SH-SY5Y (cell line): ENCODE data around the gene TEX19.

ENCODE experiments used
- GATA2 ChIP-seq: IDR thresholded peaks from 2 replicates; pipeline ENCODE4 v1.6.1; 2011; ENCODE audit warnings: mild to moderate bottlenecking, low read depth, low read length
- GATA3 ChIP-seq: IDR thresholded peaks from 2 replicates; pipeline ENCODE4 v1.6.1; 2011; ENCODE audit warnings: low read depth, mild to moderate bottlenecking, low read length, moderate library complexity

DNA sequence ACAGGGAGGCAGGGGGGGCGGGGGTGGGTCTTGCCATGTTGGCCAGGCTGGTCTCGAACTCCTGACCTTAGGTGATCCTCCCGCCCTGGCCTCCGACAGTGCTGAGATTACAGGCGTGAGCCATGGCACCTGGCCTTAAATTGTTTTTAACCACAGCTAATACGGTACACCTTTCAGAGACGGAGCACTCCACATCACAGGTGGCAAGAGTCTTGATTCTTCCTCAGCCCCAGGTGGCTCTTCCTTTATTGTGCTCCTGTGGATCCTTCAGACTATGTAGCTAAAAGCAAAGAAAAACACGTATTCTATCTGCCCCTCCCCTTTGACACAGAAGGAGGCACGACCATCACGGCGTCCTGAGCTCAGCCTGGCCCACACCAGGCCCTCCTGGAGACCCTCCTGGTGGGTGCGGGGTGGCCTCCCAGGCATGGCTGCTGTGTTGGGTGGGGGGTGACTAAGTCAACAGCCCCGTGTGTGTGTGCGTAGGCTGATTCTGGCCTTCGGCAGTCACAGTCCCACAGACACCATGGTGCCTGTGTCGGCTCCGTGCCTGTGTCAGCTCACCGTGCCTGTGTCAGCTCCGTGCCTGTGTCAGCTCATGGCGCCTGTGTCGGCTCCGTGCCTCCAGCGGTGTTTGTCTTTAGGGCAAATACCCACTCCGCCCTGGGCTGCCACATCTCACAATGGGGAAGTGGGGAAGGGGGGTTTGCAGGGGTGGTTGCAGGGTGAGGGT lies 14.7 kb upstream of the TEX19 start:
- TF ChIP-seq GATA2: no peak
- no peak for TF ChIP-seq GATA3
